ENCODE measurements around the gene DPP6.

Gene DPP6

GRCh38 chr7:154568346-154568745, 516.1 kb downstream of the DPP6 start:
- DNase-seq: peak; percentile 62

- no peak for DNase-seq
Observed at GRCh38 chr7:154569916-154570315, 517.7 kb downstream of the DPP6 start.

DNA sequence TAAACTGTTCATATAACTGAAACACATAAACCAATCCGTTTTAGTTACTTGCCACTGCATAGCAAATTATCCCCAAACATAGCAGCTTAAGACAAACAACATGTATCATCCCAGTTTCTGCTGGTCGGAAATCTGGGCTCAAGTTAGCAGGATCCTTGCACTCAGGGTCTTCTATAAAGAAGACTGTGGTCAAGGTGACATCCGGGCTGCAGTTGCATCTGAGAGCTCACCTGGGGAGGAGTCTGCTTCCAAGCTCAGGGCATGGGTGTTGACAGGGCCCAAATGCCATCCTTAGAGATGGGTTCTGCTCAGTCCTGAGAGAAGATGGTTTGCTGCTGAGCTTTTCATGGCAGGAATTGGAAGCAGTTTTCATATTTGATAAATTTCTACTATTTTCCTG, 519.6 kb downstream of the DPP6 start:
- DNase-seq: no peak

DNA sequence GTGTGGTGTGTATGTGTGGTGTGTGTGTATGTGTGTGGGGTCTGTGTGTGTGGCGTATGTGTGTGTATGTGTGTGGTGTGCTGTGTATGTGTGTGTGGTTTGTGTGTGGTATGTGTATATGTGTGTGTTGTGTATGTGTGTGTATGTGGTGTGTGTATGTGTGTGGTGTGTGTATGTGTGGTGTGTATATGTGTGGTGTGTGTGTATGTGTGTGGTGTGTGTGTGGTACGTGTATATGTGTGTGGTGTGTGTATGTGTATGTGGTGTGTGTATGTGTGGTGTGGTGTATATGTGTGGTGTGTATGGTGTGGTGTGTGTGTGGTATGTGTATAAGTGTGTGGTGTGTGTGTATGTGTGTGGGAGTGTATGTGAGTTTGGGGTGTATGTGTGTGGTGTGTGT, 522.0 kb downstream of the DPP6 start:
- no peak for DNase-seq

DNA sequence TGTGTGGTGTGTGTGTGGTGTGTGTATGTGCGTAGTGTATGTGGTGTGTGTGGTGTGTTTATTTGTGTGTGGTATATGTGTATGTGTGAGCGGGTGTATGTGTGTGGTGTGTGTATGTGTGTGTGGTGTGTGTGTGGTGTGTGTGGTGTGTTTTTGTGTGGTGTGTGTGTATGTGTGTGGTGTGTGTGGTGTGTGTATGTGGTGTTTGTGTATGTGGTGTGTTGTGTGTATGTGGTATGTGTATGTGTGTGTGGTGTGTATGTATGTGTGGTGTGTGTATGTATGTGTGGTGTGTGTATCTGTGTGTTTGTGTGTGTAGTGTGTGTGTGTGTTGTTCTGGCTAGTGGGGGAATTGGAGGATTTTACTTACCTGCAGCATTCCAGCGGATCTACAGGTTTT, 523.3 kb downstream of the DPP6 start:
- DNase-seq: no peak

DNA sequence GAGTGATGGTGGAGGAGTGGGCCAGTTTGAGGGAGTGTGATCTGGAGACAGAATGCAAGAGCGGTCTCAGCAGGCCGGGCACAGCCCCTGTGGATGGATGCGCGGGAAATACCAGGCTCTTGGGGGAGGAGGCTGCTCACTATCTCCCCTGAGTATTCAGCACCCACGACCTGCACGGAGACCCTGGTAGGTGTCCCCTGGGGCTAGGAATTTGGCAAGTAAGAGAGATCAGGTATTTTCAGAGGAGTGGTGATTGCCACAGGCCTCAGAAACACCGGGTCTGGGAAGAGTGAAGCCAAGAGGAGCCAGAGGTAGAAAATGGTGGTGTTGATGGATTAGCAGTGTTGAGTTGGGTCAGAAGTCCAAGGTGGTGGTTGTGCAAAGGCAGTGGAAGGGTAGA, 524.4 kb downstream of the DPP6 start:
- DNase-seq: no peak

GRCh38 chr7:154577141-154577873, 525.1 kb downstream of the DPP6 start:
- DNase-seq: no peak

DNA sequence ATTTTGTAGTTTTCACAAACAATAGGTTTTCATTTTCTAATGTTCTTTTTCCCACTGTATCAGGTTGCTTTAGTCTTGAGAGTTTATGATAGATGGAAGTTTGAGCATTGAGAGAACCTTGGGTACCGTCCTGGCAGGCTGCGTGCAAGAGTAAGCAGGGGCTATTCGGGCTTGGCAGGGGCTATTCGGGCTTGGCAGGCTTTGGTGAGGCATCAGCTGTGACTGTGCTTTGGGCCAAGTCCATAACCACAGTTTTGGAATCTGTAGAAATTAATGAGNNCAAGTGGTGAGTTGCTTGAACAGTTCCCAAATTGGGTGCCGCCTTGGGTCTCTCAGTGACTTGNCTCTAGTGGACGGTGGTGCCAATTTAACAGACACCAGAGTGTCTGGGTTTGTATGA, 526.1 kb downstream of the DPP6 start:
- DNase-seq: no peak

DNA sequence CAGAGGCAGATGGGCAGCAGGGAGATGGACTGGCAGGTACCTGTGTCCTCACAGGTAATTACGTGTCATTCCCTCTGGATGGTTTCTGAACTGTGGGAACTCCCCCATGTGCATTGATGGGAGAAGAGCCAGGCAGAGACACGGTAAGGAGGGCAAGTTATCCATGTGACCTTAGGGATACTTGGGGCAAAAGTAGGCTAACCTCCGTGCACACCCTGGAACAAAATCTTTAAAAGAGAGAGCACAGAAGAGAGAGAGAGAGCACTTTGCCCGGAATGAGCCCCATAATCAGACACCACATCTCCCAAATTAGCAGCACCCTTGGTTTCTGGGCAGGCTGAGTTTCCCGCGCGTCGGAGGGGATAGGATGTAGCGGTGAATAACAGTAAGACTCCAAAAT, 527.5 kb downstream of the DPP6 start:
- DNase-seq: no peak

GRCh38 chr7:154581251-154581890, 529.2 kb downstream of the DPP6 start:
- no peak for DNase-seq

- no peak for DNase-seq
Observed at GRCh38 chr7:154583454-154583853, 531.3 kb downstream of the DPP6 start.

GRCh38 chr7:154584352-154585252, 532.4 kb downstream of the DPP6 start:
- DNase-seq: peak; percentile 70

DNA sequence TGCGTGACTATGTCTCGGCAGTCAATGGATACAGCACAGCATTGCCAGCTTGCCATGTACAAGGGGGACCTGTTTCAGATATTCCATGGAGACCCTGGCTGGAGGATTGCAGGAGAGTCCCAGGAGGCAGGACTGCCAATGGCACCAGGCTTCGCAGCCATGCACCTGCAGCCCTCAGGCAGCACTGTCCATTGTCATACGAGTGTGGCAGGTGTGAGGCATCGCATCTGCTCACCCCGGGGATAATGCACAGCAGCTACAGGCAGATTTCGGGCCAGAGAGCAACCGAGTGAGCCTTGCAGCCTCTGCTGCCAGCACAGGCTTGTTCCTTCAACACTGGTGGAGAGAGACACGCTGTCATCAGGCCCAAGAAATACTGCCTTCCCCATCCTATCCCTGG, 535.6 kb downstream of the DPP6 start:
- no peak for DNase-seq

- peak; percentile 75 for DNase-seq
Observed at GRCh38 chr7:154591544-154591943, 539.3 kb downstream of the DPP6 start.

DNA sequence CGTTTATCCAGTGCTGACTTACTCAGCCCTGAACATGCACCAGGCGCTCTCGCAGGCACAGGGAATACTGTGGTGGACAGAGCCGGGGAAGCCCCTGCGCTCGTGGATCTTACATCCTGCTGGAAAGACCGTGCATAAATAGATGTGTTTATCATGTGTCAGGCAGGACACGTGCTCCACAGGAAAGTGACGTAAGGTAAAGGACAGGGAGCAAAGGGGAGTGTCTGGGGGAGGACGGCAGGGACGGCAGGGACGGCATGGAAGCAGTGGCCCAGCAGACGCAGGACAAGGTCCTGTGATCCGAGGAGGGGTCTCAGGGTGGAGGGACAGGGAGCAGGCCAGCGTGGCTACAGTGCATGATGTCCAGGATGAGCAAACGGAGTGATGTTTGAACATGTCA, 540.2 kb downstream of the DPP6 start:
- DNase-seq: no peak

GRCh38 chr7:154598396-154598795, 546.2 kb downstream of the DPP6 start:
- peak; percentile 42 for DNase-seq

- DNase-seq: no peak
Observed at GRCh38 chr7:154598864-154599263, 546.7 kb downstream of the DPP6 start.

- no peak for DNase-seq
Observed at GRCh38 chr7:154610903-154611302, 558.7 kb downstream of the DPP6 start.

DNA sequence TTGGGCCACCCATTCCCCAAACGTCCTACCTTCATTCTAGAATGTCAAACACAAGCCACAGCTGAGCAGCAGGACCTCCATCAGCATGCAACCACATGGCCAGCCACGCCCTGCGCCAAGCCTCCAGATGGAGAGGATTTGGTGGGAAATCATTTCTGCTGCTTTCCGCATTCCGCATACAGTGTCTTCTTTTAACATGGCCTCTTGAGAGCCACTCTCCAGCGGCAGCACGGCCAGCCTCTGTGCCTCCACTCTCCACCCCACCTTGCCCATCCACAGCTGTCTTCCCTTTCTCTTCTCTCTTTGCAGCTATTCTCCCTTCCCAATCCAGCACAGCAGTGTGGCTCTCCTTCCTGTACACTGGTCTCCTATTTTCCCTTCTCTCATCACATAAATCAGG, 561.6 kb downstream of the DPP6 start:
- DNase-seq: no peak

DNA sequence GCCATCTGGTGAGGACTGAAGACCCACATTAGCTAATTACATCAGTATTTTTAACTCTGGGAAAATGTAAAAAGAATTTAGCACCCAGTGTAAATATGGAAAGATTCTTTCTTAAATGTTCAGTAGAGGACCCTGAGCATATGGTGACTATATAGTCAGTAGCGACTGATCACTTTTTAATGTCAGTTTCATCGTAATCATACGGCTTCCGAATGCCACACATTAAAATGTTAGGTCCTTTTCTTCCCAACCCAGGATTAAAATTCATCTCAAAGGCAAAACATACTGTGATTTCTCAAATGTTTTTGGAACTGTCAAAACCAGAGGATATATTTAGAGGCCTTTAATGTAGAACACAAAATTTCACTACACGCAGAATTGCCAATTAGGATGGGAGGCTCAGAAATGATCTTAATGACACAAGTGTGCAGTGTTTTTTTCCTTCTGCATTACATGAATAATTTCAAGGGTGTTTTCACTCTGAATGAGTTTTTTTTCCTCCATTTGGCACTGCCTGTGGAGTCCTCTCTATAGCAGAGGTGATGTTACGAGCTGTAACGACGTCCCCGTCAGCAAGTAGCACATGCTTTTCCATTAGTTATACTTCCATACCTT, 568.0 kb downstream of the DPP6 start:
- DNase-seq: no peak

DNA sequence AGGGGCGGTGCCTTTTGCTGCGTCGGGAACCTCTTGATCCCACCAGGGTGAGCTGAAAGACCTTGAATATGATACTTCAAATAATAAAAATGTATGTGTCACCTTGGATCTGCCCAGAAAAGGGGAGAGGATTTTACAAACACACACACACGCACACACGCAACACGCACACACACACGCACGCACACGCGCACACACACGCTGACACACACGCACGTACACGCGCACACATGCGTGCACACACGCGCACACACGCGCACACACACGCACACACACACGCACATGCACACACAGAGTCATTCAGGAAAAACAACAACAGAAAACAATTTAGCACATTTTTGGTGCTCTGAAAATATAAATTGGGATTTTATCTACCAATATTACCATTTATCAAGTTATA, 571.2 kb downstream of the DPP6 start:
- no peak for DNase-seq

GRCh38 chr7:154627646-154628290, 575.6 kb downstream of the DPP6 start:
- DNase-seq: no peak

DNA sequence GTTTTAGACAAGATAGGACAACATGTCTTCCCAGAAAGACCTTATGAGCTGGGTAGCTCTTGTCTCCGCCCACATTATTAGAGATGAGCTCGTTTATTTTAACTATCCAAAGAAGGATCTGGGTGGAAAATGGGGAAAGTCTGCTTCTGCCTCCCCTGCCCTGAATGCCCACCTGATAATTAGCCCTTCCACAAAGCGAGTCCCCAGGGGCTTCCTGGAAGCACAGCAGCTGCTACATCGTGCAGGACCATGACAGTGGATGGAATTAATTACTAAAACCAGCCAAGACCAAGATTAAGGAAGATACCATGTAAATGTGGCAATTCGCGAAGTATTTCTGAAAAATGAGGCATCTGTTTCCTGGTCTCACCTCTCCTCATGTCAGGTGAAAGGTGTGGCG, 576.4 kb downstream of the DPP6 start:
- no peak for DNase-seq

Data from midbrain (tissue), 1 donor.